D721Med (cell line): ENCODE results near the gene DGKB.

Experiments
- DNase-seq: peaks from one replicate; pipeline ENCODE4 v3.0.0; 2011; ENCODE audit warnings: low spot score; ENCODE audit not compliant: insufficient read length
- FAIRE-seq: peaks from 2 replicates; lab custom pipeline; 2011; peaks lifted over from hg19 to GRCh38; lab: Jason Lieb, UNC
- TF ChIP-seq, protein P1 (sequence below): IDR thresholded peaks from 2 replicates; pipeline ENCODE4 v1.5.1; 2012; ENCODE audit warnings: mild to moderate bottlenecking, control low read depth; ENCODE audit not compliant: insufficient read depth; ENCODE audit errors: missing control alignments

The DGKB gene

DNA sequence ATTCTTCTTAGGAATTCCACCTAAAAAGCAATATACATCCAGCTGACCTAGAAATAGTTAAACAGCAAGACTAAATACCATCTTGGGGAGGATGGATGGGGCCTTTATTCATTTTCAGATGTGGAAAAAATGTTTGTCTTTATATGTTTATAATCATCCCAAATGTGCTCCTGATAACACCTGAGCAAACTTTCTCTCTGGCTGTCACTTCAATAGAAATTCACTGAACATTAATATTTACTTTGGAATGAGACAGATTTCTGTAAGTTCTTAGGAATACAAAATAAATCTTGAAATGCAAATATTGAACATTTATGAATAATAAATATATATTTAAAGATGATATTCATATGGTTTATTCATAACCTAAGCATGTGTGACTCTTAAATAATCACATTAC is 185.4 kb downstream of the DGKB start:
- TF ChIP-seq, protein P1, sequence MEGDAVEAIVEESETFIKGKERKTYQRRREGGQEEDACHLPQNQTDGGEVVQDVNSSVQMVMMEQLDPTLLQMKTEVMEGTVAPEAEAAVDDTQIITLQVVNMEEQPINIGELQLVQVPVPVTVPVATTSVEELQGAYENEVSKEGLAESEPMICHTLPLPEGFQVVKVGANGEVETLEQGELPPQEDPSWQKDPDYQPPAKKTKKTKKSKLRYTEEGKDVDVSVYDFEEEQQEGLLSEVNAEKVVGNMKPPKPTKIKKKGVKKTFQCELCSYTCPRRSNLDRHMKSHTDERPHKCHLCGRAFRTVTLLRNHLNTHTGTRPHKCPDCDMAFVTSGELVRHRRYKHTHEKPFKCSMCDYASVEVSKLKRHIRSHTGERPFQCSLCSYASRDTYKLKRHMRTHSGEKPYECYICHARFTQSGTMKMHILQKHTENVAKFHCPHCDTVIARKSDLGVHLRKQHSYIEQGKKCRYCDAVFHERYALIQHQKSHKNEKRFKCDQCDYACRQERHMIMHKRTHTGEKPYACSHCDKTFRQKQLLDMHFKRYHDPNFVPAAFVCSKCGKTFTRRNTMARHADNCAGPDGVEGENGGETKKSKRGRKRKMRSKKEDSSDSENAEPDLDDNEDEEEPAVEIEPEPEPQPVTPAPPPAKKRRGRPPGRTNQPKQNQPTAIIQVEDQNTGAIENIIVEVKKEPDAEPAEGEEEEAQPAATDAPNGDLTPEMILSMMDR, result no peak
- DNase-seq (no peak), FAIRE-seq (no peak)

DNA sequence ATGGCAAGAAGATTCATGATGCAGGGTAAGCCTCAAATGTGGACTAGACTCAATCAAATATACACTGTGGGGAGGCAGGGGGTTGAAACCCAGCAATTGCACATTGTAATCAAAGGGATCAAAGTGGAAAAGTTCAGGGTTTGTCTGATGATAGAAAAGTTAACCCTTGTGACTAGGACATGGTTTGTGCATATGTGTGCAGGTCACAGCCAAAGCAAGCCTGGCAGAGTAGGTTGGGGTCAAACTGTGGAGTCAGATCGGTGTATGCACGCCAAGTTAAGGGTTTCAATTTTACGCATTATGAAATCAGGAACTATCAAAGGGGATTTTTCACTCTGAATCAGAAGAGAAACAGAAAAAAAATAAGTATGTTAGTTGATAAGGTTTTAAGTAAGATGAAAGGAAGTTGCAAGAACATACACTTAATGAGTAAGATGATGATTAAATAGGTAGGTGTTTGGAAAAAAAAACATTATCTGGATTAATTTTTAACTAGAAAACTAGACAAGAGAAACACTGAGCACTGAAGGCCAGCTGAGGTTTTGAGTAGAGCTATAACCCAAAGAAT is 188.3 kb downstream of the DGKB start:
- DNase-seq (no peak), FAIRE-seq (no peak)
- TF ChIP-seq, protein P1, result no peak

DNA sequence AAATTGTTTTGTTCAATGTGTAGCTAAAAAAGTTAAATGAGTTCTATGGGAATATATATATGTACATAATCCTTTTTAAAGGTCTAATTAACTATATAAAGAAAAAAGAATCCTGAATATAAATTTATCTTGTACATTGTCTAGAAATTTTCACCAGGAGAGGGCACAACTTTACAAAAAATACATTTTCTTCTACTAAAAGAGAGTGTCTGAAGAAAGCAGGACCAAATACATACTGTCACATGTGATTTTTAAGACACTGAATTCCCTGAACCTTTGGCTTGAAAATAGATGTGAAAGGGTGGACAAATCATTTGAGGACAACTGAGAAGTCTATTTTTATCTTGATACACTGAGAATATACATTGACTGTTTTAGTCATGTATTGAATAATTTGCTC is 204.3 kb downstream of the DGKB start:
- FAIRE-seq, result no peak
- DNase-seq, result no peak
- TF ChIP-seq, protein P1, result peak; percentile 13

DNA sequence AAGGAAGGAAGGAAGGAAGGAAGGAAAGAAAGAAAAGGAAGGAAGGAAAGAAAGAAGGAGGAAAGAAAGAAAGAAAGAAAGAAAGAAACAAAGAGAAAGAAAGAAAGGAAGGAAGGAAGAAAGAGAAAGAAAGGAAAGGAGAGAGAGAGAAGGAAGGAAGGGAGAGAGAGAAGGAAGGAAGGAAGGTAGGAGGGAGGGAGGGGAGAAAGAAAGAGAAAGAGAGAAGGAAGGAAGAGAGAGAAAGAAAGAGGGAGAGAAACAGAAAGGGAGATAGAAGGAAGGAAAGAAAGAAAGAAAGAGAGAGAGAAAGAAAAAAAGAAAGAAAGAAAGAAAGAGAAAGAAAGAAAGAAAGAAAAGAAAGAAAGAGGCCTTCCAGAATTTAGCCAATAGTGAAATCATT is 204.9 kb downstream of the DGKB start:
- TF ChIP-seq, protein P1, result no peak
- no peak for DNase-seq
- FAIRE-seq, result no peak

DNA sequence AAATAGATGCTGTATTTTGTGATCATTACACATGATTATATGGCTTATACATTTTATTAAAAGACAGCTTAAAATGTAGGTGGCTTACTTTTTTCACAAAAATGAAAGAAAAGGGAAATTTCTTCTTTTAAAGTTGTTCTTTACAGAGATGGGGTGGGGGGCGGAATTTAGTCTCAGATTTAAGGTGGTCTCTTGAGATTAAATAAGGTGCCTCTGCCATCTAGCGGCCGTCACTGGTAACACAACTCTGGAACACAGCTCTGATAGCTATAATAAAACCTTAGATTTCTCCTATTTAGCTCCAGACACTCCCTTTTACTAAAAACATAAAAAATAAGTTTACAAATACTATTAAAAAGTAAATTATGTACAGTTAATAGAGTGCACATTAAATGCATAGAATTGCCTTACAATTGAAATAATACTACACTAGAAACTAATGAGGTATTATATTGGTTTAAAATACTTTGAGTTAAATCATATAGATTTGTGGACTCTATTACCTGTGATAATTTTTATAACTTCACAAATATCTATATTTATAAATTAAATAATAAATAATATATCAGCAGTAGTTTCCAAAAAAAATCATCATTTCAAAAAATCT is 210.9 kb downstream of the DGKB start:
- FAIRE-seq, result peak; percentile 72
- DNase-seq, result no peak
- TF ChIP-seq, protein P1, result peak; percentile 94

DNA sequence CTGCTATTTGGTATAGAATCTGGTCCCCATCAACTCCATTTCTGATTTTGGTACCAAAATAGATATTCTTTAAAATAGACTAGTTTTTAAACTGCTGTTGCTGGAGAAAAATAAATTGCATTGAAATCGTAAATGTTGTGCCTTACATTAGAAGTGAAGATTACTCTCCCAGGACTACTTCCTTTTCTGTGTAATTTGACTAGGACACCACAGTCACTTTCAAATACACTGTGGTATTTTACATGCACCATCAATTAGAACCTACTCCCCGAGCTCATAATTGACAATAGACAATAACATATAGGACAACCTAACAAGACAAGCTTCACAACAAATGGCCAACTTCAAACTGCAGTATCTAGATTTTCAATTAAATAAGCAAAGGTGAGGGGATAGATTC is 211.5 kb downstream of the DGKB start:
- FAIRE-seq (no peak), DNase-seq (no peak)
- TF ChIP-seq, protein P1, result no peak

DNA sequence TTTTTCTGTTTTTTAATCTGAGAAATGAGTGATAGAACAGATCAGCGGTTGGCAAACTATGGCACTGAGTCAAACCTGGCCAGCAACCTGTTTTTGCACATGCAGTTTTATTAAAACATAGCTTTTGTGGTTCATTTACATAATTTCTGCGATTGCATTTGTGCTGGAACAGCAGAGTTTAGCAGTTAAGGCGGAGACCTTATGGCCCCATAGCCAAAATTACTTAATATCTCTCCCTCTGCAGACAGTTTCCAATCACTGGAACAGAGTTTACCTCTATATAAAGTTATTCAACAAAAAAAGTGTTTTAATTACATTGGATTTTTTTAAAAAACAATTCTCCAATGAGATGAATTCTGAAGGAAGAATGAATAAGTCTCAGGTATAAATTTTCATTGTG is 212.1 kb downstream of the DGKB start:
- TF ChIP-seq, protein P1, result no peak
- FAIRE-seq (no peak), DNase-seq (no peak)
